ENCODE measurements around the gene ZFX.

Gene ZFX

GRCh38 chrX:24242649-24243175, 93.2 kb downstream of the ZFX start:
- DNase-seq = no peak

DNA sequence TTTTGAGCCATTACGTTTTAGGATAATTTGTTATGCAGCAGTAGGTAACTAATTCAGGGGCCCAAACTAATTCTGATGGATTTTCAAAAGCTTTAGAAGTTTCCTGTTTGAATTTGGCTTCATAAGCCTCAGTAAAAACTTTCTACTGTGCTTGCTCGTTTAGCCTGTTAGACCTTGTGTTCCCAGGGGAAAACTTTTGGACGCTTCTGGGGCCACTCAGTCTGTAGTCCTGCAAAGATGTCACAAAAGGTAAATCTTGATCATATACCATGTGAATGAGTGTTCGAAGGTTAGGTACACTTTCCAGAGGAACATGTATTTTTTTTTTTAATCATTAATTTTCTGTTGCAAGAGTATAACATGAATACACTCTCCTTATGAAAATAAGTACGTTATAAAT, 93.7 kb downstream of the ZFX start:
- no peak for DNase-seq

GRCh38 chrX:24243692-24244091, 94.2 kb downstream of the ZFX start:
- no peak for DNase-seq

GRCh38 chrX:24245202-24245601, 95.7 kb downstream of the ZFX start:
- no peak for DNase-seq

GRCh38 chrX:24248042-24248441, 98.5 kb downstream of the ZFX start:
- DNase-seq = no peak

DNA sequence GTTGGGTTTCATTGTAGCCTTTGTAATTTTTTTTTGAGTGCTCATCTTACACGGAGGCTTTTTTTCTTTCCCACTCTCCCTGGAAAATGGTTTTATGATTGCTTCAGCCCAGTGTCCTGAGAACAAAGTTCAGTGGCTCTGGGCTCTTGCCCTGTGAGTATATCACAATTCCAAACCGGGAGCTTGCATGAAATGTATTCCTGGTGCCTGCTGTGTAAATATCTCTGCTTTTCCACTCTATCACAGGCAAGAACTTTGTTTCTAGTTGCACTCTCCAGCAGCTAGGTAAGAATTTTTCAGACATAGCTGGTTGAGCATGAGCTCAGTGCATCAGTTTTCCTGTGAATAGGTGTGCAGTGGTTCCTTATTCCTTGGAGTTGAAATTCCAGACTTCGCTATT, 103.5 kb downstream of the ZFX start:
- DNase-seq = no peak

GRCh38 chrX:24253469-24253868, 103.9 kb downstream of the ZFX start:
- DNase-seq = no peak

DNA sequence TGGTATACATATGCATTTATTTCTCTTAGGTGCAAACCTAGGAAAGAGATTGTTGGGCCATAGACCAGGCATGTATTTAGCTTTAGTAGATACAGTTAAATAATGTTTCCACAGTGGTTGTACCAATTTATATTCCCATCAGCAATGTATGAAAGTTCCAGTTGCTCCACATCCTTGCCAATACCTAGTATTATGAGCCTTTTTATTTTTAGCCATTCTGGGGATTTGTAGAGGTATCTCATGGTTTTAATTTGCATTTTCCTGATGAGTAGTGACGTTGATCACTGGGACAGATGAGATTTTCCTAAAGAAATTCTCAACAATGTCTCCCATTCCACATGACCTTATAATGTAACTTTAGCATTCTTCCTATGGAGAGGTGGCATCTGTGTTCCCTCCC, 107.5 kb downstream of the ZFX start:
- DNase-seq = no peak

GRCh38 chrX:24259544-24260240, 110.2 kb downstream of the ZFX start:
- peak in 1 of 2 experiments; percentile 13 for DNase-seq

- peak; percentile 11 to 29 for DNase-seq
Measured at GRCh38 chrX:24260842-24261550, 111.5 kb downstream of the ZFX start.

DNA sequence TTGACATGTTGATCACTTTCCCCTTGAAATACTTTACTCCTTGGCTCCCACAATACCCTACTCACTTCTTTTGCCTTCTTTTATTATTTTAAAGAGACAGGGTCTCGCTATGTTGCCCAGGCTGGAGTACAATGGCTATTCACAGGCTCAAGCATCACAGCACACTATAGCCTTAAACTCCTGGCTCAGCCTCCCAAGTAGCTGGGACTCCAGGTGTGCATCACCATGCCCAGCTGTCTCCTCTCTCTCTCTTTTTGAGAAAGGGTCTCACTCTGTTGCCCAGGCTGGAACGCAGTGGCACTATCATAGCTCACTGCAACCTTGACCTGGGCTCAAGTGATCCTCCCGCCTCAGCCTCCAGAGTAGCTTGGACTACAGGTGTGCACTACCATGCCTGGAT, 112.8 kb downstream of the ZFX start:
- no peak for DNase-seq

- no peak for DNase-seq
Measured at GRCh38 chrX:24264383-24264782, 114.9 kb downstream of the ZFX start.

Measured in activated CD4-positive, alpha-beta T cell treated with anti-CD3 and anti-CD28 coated beads, Interleukin-2, amount 50 U/mL, for 48 hours (primary cell).